Measurements from ENCODE around the gene PLXNA3. TPM values are rescaled to one million over a fixed set of nuclear protein-coding genes. Genes with fewer than 3 reads are reported as not detected.

PLXNA3 gene
- total and polyA plus RNA-seq, 12 donors, result 2.1 to 83.6 (median 24.8) TPM

DNA sequence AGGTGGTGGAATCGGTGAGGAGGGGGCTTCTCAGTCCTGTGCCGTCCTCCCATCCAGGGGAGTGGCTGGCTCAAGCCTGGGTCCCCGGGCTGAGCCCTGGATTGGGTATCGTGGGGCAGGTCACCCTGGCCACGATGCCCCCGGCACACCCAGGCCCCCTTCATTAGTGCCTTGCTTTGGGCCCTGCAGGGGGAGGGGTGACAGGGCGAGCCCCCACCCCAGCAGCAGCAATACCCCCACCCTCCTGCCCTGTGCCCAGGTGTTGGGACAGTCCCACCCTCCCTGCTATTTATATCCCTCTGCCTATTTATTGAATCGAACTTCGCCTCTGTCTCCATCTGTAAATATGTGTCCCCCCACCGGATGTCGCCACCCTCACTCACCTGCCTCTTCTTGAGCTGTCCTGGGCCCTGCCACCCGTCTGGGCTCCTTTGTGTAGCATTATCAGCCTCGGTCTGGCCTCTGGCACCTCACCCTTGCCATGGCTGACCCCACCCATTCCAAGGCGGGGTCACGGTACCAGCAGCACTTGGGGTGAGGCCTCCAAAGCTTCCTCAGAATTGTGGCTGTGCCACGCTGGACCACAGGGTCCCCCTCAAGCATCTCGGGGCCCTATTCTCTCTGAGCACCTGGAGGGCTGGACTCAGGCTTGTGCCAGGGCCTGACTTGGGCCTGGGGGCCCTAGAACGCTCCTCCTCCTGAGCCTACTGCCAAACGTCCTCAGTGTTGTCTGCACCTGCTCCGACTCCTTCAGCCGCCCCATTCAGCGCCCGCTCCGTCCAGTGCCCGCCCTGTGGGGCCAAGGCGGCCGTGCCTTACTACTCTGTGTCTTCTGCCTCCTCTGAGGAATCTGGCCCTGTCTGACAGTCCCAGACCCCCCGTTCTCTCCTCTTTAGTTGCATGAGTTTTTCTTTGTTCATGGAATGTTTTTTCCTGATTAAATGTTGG, 14.9 kb downstream of the PLXNA3 start:
- Histone ChIP-seq H3K4me1 (replicated peaks in 1 of 2) (no peaks in the 10 kb centered on the region), H3K4me3 (no peak overlapping the region), H3K27ac (no peak overlapping the region), H3K9me3 (replicated peaks in 1 of 3) (no peaks in the 10 kb centered on the region), H3K36me3 (replicated peaks in 1 of 2) (peaks cover 0 to 37% of the 10 kb centered on the region in 2 donors), H3K27me3 (no peaks in the 10 kb centered on the region)
- peak in 1 of 7 donors; percentile 8 for DNase-seq
- 79 to 83% (median 81%) methylated on average over 10 to 28 of the region's 28 CpGs for WGBS, 4 donors
- TF ChIP-seq POLR2A (IDR thresholded peaks at IDR 0.05), result no peak
- intact Hi-C loops (cut with DNase I), result no loop called here

DNA sequence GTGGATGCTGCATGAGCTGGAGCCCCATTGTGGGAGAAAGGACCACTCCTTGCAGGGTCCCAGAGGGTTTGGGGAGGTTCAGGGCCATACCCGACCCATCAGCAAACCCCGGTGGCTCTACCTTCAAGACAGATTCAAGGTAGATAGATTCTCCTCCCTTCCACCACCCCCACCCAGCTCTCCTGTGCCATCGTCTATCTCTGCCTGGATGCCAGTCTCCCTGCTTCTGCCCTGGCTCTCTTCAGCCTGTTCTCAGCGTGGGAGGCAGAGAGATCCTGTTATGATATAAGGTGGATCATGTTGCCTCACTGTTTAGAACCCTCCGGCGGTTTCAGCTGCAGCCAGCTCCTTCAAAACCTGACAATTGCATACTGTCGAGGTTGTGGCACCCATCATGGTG, 15.6 kb downstream of the PLXNA3 start:
- H3K9me3 ChIP-seq (replicated peaks in 1 of 3), result no peaks in the 10 kb centered on the region
- peaks cover 0 to 30% of the 10 kb centered on the region in 2 donors for H3K36me3 ChIP-seq (replicated peaks in 1 of 2)
- TF ChIP-seq CTCF (IDR thresholded peaks at IDR 0.05) (no peak), POLR2A (IDR thresholded peaks at IDR 0.05) (no peak)
- 79 to 86% (median 80%) methylated on average over 6 to 7 of the region's 7 CpGs for WGBS, 4 donors
- no peaks in the 10 kb centered on the region for H3K27me3 ChIP-seq
- H3K27ac ChIP-seq, result no peak overlapping the region
- H3K4me3 ChIP-seq, result no peak overlapping the region
- no peak for DNase-seq
- intact Hi-C loops (cut with DNase I), result no loop called here
- H3K4me1 ChIP-seq (replicated peaks in 1 of 2), result no peaks in the 10 kb centered on the region

DNA sequence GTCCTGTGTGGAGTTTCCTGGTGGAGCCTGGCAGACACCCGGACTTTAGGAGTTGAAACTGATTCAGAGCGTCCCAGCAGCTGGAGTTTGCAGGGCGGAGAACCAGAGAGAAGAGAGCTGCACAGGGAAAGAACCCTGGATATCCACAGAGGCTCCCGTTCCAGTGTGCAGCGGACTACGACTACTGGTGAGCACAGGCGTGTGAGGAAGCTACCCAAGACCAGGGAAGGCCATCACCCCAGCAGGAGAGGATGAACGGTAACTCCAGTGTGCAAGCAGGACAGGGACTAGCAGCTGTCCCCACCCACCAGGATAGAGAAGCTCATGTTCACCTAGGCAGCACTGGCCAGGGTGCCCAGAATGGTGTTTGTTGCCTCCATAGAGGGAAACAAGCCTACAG, 18.7 kb downstream of the PLXNA3 start:
- Histone ChIP-seq H3K27me3 (no peaks in the 10 kb centered on the region), H3K36me3 (replicated peaks in 1 of 2) (no peaks in the 10 kb centered on the region), H3K4me3 (no peak overlapping the region), H3K4me1 (replicated peaks in 1 of 2) (no peaks in the 10 kb centered on the region), H3K9me3 (replicated peaks in 1 of 3) (no peaks in the 10 kb centered on the region), H3K27ac (no peak overlapping the region)
- no peak for DNase-seq
- intact Hi-C loops (cut with DNase I), result no loop called here
- TF ChIP-seq CTCF (IDR thresholded peaks at IDR 0.05), result no peak
- no peak for TF ChIP-seq POLR2A (IDR thresholded peaks at IDR 0.05)
- 86 to 96% (median 89%) methylated on average over 7 to 8 of the region's 8 CpGs for WGBS, 4 donors

DNA sequence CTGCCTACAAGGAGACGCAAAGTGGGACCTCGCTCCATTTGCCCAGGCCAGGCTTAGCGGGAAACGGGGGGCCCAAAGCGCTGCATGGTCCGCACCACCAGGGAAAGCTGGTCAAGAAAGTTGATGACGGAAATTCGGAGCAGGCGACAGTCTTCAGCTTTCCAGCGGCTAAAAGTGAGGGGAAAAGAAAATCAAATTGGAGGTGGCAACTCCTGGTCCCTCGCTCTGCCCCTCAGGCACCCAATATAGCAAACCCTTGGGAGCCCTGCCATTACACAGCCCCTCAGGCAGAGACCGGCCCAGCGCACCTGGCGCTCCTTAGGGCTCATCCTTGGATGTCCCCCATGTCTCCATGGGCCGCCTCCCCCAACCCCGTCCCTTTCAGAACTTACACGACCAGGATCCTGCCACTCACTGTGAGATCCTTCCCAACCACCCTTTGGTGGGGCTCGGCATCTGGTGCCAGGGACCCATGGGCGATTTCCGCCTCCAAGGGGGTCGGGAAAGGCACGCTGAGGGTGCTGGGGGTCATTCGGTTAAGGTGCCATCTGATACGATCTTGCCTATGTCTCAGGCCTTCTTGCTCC, 19.9 kb downstream of the PLXNA3 start:
- Histone ChIP-seq H3K4me1 (replicated peaks in 1 of 2) (no peaks in the 10 kb centered on the region), H3K9me3 (replicated peaks in 1 of 3) (no peaks in the 10 kb centered on the region), H3K4me3 (peak overlapping the region in 1 of 4 donors; percentile 64), H3K36me3 (replicated peaks in 1 of 2) (no peaks in the 10 kb centered on the region), H3K27me3 (no peaks in the 10 kb centered on the region), H3K27ac (peak overlapping the region in 4 of 5 donors; percentile 37 to 90 (median 68))
- 45 to 77% (median 64%) methylated on average over 10 to 24 of the region's 24 CpGs for WGBS, 4 donors
- peak in 1 of 7 donors; percentile 19 for DNase-seq
- intact Hi-C loops (cut with DNase I), result no loop called here
- no peak for TF ChIP-seq POLR2A (IDR thresholded peaks at IDR 0.05)
- no peak for TF ChIP-seq CTCF (IDR thresholded peaks at IDR 0.05)

Measured in adrenal gland (tissue), 12 donors.